GM21825 (cell line): ENCODE measurements around the gene POU3F2.

Source experiments
- ATAC-seq: cut with Tn5 transposase; IDR thresholded peaks from one replicate; pipeline ENCODE4 v1.9.1; 2021; ENCODE audit warnings: mild to moderate bottlenecking, moderate library complexity; ENCODE audit not compliant: unreplicated experiment

Gene POU3F2

DNA sequence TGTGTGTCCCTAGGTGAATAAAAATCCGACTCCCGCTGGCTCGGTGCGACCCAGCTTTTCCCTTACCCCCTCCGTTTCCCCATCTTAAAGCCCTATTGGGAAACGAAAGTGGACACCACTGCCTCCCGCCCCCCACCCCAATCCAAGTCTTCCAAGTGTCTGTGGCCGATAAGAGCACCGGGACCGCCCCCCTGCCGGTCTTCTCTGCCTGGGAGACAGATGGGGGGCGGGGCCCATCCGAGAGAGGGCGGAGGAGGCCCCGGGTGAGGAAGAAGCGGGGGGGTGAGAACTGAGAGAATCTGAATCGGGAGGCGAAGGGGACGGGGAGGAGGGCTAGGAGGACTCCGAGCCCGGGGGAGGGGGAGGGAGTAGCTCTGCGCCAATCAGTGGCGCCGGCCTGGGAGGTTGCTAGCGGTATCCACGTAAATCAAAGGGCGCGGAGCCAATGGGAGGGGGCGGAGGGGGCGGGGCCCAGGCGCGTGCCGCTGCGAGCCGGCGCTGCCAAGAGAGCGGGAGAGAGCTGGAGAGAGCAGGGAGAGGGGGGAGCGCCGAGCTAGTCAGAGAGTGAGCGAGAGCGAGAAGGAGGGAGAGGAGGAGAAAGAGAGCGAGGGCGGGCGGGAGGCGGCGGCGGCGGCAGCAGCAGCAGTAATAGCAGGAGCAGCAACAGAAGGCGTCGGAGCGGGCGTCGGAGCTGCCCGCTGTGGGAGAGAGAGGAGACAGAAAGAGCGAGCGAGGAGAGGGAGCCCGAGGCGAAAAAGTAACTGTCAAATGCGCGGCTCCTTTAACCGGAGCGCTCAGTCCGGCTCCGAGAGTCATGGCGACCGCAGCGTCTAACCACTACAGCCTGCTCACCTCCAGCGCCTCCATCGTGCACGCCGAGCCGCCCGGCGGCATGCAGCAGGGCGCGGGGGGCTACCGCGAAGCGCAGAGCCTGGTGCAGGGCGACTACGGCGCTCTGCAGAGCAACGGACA is at the start of gene POU3F2:
TSS of gene POU3F2 (plus strand) at position 515 of the 972 bp plus-strand sequence. CDS start at position 815, 300 bp downstream.
- ATAC-seq = peak; percentile 81

DNA sequence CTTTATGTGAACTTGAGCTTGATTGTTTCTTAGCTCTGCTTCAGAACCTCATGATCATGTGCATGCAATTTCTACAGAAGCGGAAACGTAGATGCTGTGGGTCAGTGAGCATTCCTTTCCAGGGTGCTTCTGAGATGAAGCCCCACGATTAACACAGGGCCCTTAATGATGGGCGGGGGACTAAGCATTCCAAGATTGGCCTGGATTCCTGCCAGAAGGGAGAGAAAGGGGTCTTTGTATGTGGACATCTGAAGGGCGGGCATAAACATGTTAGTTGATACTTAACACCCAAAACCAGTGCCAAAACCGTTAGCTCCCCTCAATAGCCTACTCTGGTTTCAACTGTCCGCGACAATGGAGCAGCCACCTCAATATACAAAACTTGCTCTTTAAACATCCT is 46.9 kb upstream of the POU3F2 start:
- no peak for ATAC-seq

DNA sequence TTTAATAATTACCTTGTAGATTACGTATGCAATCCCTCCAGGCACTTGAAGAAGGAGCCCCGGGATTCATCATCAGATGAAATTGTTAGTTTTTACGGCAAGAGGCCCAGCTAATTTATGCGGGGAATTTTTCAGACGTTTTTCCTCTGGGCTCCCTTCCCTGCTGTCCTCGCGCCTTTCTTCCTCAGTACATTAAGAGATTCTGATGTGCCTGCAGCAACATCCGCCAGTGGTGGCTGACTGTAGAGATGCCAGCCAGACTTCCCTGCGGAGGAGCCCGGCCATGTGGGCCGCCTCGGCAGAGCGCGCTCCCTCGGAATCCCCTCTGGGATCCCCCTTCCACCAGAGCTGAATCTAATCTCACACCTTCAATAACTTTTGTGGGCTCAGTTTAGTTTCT is 46.4 kb upstream of the POU3F2 start:
- no peak for ATAC-seq

DNA sequence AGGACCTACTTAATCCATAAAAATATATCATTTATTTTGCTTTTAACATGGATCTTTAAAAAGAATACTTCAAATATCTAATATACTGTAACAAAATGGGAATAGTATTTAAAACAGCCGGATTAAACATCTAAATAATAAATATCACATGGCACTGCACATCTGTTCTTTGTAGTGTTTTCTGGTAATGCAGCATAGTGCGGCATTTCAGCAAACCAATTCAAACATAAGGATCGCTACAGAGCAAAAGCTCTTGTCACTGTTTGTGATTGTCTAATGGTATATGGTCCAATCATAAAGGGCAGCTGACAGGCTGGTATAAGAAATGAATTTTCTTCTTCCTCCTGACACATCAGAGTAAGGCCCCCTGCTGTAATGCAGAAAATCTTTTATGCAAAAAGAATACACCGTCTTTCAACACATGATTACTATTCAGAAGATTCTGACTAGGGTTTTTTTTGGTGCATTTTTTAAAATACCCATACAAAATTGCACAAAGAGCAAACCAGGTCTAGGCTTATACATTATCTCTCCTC is 40.0 kb upstream of the POU3F2 start:
- no peak for ATAC-seq

DNA sequence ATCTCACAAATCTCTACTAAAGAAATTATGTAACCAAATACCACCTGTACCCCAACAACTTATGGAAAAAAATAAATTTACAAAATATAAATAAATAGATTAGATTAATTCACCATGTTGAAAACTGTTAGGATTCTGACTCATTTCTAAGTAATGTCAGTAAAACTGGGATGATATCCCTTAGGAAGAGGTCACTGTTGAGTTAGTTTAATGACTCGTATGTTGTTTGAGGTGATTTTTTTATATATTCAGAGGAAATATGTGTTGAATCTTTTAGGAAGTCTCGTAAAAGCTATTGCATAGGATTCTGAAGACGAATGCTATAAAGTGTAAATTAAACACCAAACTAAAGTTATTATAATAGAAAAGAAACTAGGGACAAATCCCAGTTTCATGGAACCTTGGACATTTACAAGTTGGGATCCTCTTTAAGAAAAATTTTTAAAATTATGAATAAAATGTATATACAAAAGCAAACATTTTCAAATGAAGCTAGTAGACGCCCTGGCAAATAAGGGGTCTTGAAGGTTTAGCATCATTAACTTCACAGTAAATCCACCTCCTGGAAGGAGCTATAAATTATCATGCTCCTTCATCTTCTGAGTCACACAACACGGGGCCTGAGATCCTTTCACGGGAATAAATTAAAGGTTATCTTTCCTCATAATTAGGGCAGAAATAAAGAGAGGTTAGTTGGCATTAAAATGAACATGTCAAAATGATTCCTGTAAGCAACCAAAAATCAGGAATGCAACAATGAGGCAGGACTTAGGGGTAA is 37.0 kb upstream of the POU3F2 start:
- no peak for ATAC-seq

DNA sequence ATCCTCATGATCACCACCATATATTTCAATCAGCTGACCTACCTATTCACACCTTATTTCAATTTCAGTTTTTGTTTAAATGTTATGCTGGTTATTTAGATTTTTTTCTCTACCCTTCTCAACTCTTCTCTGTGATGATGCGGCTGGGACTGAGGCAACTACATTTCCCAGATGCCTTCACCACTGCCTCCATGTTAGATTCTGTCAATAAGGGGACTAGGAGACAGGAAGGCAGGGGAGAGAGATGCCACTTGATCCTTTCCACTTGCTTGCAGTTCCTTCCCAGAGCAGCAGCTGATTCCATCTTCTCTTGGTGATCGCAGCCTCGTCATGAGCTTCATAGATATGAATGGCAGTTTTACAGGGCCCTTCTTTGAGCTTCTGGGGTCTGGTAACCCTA is 33.5 kb upstream of the POU3F2 start:
- ATAC-seq = no peak

DNA sequence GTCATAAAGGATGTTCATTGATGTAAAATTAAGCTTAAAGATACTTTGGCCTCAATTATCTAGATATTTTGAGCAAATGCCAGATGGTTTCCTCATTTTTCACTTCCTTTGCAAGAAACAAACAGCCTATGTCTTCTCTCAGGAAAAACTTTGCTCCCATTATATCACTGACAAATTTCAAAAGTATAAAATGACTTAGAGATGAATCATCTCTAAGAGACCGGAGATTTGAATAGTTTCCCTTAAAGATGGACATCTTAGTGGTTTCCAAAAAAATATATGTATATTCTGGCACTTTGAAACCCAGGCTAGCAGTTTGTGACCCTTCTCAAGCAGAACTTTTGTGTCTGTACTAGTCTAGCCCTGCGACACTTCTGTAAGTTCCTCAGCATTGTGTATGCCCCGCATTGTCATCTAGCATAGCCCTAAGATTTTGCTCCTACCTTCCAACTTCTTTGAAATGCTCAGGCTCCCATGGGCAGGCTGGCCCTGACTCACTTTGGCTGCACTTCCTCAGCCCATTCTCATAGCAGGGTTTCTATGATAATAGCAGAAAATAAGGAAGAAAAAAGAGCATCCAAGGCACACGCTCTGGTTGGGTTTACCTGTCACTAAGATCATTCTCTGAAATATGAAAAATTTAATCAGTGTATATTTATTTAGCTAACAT is 25.7 kb upstream of the POU3F2 start:
- no peak for ATAC-seq

DNA sequence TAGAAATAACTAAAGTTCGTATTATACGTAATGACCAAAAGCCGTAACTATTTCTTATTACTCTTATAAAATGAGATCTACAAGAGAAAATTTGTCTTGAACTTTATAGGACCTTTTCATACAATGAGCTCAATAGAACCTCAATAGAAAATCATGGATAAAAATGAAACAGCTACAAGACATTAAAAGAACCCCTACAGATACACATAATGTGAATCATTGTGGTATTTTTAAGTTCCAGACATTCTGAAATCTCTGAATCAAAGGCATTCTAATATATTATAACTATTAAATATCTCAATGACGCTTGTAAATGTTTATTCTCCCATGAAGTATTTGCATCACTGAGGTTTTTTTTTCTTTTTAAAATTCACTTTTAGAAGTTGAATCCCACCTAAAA is 22.2 kb upstream of the POU3F2 start:
- ATAC-seq = no peak

DNA sequence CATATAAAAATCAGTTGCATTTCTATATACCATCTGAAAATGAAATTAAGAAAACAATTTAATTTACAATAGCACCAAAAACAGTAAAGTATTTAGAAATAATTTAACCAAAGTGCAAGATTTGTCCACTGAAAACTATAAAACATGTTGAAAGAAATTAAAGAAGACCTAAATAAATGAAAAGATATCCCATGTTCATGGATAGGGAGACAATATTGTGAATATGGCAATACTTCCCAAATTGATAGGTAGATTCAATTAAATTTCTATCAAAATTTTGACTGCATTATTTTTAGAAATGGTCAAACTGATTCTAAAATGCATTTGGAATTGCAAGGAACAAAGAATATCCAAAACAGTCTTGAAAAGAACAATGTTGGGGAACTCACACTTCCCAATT is 17.6 kb upstream of the POU3F2 start:
- ATAC-seq = no peak

DNA sequence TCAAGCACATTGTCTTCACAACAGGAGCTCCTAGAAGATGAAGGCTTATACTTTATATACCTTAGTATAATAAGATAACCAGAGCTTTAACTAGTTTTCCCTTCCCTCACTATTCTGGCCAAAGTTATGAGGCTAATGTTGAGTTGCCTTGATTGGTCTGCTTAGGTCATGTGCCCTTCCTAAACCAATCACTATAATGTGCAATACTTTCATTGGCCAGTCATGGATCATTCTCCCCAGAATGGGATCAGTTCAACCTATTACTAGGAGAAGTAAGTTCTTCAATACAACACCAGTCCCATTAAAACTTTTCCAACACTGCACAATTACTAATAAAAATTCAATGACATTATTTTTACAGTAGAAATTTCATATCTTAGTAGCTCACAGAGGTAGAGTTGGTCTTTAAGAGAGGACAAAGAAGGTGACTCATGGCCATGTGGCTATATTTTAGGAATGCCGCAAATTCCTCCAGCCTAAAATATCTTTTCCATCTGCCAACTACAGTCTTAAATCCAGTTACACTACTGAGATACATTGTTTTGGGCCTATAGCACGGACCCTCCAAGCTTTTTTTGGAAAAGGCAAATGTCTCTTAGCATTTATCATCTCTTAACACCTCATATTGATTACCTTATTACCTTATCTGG is 12.5 kb upstream of the POU3F2 start:
- ATAC-seq = no peak

DNA sequence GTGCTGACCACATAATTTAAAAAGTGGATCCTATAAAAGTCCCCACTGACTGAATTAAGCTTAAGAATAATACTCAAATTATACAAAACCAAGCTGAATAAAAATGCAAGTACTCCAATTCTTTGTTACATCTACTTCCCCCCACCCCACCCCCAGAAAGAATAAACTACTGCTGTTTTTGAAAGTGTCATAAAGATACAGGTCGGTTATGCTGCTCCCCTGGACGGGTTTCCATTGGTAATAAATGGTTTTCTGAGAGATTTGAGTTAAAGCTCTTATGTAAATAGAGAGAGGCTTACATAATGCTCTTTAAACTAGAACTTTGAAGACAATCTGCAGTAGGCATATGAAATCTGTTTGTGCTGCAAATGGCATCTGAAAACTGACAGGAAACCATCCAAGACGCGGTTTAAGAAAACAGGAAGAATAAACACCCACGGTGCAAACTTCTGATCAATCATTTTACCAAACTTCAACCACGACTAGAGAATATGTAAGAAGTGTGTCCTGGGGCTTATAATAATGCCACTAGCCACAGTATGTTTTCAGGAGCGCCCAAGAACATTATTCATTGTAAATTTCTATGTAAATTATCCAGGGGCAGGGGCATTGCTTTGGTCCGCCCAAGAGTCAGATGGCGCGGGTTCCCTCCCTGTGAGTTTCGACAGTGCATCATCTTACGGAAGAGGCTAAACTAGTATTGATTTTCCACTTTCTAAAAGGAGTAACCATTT is 10.8 kb upstream of the POU3F2 start:
- ATAC-seq = no peak

DNA sequence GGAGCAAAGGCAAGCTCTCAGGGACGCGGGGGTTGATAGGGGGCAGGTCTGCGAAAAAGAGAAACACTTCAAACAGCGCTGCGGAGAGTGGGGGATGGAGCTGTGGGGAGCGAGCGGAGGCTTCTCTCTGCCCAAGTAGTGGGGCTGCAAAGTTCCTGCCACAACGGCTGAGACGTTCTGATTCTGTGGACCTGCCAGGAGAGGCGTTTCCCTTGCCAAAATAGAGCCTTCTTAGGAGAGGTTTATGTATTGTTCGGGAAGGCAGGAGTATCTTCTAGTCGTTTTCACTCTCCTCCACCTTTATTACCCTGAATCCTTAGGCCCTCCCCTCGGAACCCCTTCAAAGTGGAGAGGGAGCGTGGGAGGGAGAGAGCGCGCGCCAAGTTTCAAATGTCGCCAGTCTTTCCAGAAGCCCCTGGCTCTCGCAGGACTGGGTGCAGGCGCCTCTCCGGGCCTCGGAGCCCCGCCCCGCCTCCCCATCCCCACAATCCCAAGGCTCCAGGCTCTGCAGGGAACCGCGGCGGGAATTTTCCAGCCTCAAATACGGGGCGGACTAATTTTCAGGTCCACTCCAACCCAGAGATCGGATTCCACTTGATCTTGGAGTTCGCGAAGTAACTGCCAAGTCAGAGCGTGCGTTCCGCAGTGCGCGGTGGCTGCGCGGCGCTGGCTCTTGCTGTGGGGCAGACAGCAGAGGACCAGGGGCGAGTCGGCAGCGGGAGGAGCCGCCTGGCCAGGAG is 10.0 kb upstream of the POU3F2 start:
- ATAC-seq = no peak

DNA sequence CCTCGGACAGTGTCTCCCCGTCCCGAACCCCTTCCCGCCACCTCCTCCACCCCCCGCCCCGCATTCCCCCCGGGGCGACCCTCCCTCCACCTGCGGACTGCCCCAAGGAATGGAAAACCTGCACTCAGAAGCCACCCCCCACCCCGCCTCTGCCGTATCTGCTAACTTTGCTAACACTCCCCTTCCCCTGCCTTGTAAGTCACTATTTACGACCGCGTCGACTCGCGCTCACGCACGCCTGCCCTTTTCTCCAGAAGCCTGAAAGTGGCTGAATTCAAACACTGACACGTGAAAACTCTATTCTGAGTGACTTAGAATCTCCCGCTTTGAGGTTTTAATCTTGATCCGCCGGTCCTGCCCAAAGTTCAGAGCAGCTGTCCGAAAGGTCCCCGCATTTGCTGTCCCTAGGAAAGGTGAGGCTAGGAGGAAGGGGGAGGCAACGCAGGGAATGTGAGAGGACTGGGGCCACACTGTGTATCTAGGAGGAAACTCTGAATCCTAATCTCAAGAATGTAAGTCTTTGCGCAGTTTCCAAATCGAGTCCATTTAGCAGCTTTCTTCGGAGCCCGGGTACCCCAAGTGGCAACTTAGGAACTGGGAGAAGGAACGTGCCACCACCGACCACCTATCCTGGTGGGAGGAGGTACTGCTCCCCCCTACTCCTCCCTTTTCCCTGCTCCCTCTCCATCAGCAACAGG is 9.3 kb upstream of the POU3F2 start:
- no peak for ATAC-seq

DNA sequence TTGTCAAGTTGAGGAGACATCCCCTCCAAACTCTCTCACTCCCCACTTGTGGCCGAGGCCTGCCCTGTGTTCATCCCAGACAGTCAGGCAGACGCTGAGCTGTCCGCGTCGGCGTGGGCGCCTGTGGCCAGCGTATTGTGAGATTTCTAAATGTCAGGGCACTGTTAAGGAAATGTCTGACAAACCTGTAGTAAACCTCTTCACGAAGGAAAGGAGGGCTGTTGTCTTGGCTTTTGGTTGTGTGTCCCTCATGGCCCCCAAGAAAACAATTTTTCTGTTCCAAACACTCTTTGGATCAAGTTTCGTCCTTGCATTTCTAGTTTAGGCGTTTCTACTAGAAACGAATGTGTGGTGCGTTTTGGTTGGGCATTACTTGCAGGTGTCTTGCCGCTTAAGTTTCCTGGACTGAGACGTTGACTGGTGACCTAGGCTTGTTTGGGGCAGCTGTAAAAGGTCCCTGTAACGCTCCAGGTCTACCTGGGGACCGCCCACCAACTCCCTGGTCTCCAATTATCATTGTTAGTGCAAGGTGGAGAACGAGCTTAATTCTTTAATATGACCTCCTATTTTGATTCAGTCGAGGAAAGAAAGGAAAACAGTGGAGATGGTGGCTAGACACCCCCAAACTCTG is 8.7 kb upstream of the POU3F2 start:
- no peak for ATAC-seq

DNA sequence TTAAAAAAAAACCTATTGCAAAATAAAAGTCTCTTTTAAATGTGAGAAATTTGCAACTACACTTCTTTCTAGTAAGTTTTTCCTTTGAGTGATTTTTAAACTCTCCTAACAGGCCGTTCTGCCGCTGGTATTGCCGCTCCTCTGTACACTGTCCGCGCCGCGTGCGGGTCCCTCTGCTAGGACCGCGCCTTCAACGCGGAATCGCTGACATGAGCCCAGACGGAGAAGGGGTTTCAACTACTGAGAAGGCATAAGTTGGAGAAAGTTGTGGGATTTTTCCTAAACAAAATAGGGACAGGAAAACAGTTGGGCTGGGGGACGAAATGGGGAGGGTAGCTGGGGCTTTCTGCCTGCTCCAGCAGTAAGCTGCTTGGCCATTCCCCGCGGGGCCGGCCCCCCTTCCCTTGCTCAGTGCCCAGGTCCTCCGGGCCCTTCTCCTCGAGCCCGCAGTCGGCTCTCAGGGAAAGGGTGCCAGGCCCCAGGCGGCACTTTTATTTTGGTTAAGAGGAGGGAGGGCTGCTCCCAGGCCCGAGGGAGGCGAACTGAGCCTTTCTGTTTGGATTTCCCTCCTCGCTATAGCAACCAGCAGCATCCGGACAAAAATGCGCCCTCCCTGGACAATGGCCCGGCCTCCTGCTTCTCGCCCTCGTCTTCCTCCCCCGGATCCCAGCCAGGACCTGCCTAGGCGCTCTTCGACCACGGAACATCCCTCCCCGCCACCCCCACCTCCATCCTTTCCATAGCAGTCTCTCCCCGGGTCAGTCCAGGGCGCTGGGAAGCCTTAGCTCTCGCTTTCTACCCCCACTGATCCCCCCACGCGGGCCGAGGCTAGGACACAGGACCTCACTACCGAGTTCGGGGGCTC is 6.8 kb upstream of the POU3F2 start:
- ATAC-seq = no peak

DNA sequence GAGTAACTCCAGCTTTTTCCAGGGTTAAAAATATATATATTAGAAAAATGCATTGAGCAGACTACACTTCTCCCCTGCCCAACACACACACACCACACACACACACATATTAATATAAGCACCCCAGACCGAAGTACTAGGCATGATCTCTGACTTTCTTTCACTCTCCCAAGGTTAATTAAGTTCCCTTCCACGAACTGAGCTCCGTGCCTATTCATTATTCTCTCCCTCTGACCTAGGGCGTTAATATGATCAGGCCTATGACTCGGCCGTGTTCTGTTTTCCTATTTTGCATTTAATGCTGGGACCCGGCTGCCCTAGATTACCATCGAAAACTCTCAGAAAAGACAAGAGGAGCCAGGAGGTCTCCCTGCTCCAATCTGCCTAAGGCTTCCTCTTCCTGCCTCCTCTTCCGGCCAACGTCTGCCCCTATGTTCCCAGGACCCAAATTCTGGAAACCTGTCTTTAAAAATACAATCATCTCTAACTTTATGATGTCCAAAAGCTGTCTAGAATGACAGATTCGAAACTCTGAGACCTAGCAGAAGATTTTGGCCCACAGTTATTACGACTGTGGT is 6.1 kb upstream of the POU3F2 start:
- ATAC-seq = no peak

DNA sequence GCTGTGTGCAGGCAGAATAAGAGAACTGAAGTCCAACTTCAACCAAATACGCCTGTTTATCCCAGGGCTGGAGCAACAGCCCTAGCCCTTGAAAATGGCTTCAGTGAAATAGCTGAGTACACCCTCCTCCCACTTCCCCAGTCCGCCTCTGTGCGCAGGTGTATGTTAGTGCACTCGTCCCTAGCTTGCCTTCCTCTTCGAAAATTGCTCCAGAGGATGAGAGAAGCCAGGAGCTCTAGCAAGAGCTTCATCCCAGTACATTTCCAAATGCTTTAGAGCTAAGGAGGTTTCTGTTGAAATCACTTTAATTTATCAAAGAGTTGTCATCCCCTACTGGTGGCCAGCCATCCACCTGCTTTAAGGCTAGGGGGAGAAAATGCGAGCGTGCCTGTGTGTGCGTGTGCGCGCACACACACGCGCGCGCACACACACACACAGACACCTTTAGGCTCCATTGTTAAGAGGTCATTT is 5.4 kb upstream of the POU3F2 start:
- no peak for ATAC-seq
